A673 (cell line): ENCODE data around the gene DOK6.

Source experiments
- CTCF ChIP-seq: fragments of 300-800, 200-600 bp; sonication (generic); conservative IDR thresholded peaks from 2 replicates; pipeline ENCODE4 v1.5.1; 2017; ENCODE audit warnings: low read depth, mild to moderate bottlenecking, antibody characterized with exemption, low read length, moderate library complexity, mixed read lengths
- EZH2 ChIP-seq: fragments of 200-600 bp; sonication (generic); IDR thresholded peaks from 2 replicates; pipeline ENCODE4 v1.6.1; 2017; ENCODE audit warnings: borderline replicate concordance, low read depth, mild to moderate bottlenecking, mixed read lengths, antibody characterized with exemption, low read length; ENCODE audit not compliant: poor library complexity, severe bottlenecking

- no peak for TF ChIP-seq CTCF
- no peak for TF ChIP-seq EZH2
These were observed 257.4 kb downstream of the DOK6 start for GRCh38 chr18:69658103-69658502.
